Erythroblast (primary cell): ENCODE measurements around the gene SUCNR1.

Experiments
- GATA1 ChIP-seq: IDR thresholded peaks from 2 replicates; pipeline ENCODE4 v1.6.1; 2011; ENCODE audit warnings: low read depth, mild to moderate bottlenecking, control low read depth, low read length, moderate library complexity
- POLR2A ChIP-seq: IDR thresholded peaks from 2 replicates; pipeline ENCODE4 v1.6.1; 2011; ENCODE audit warnings: mild to moderate bottlenecking, low read length

GRCh38 chr3:151931171-151931570, 57.7 kb downstream of the SUCNR1 start:
- TF ChIP-seq POLR2A (no peak), GATA1 (no peak)
